HG03095 (cell line): ENCODE data around the gene PRKAR1B.

Experiments
- ATAC-seq: cut with Tn5 transposase; IDR thresholded peaks from one replicate; pipeline ENCODE4 v1.9.1; 2021; ENCODE audit warnings: moderate library complexity; ENCODE audit not compliant: unreplicated experiment

Gene PRKAR1B

GRCh38 chr7:741850-742249 is 14.8 kb upstream of the PRKAR1B start:
- no peak for ATAC-seq

GRCh38 chr7:741191-741671 is 14.2 kb upstream of the PRKAR1B start:
- ATAC-seq = no peak

- no peak for ATAC-seq
These were observed 13.2 kb upstream of the PRKAR1B start for GRCh38 chr7:739983-740942.

GRCh38 chr7:739455-739982 is 12.4 kb upstream of the PRKAR1B start:
- ATAC-seq = no peak

- no peak for ATAC-seq
These were observed 11.8 kb upstream of the PRKAR1B start for GRCh38 chr7:738723-739454.

- ATAC-seq = no peak
These were observed 11.2 kb upstream of the PRKAR1B start for GRCh38 chr7:738241-738640.

- no peak for ATAC-seq
These were observed 7.7 kb upstream of the PRKAR1B start for GRCh38 chr7:734808-735207.

- ATAC-seq = no peak
These were observed 7.1 kb upstream of the PRKAR1B start for GRCh38 chr7:734214-734613.

- ATAC-seq = no peak
These were observed 5.5 kb upstream of the PRKAR1B start for GRCh38 chr7:732556-732955.

- ATAC-seq = no peak
These were observed 5.0 kb upstream of the PRKAR1B start for GRCh38 chr7:732094-732541.

- no peak for ATAC-seq
These were observed 4.5 kb upstream of the PRKAR1B start for GRCh38 chr7:731440-732085.

- ATAC-seq = no peak
These were observed 3.7 kb upstream of the PRKAR1B start for GRCh38 chr7:730501-731439.

GRCh38 chr7:729140-730000 is 2.3 kb upstream of the PRKAR1B start:
- ATAC-seq = no peak

- ATAC-seq = no peak
These were observed 1.5 kb upstream of the PRKAR1B start for GRCh38 chr7:728602-729001.

- ATAC-seq = no peak
These were observed 852 bp upstream of the PRKAR1B start for GRCh38 chr7:727806-728460.

- no peak for ATAC-seq
These were observed 302 bp downstream of the PRKAR1B start for GRCh38 chr7:726854-727103.

GRCh38 chr7:726084-726853 is 812 bp downstream of the PRKAR1B start, which contains the start of gene DNAAF5:
TSS of gene DNAAF5 (plus strand) at chr7:726699. CDS start at chr7:726721, 22 bp downstream.
- peak; percentile 82 for ATAC-seq
